ENCODE results near the gene SCLY.

SCLY gene

DNA sequence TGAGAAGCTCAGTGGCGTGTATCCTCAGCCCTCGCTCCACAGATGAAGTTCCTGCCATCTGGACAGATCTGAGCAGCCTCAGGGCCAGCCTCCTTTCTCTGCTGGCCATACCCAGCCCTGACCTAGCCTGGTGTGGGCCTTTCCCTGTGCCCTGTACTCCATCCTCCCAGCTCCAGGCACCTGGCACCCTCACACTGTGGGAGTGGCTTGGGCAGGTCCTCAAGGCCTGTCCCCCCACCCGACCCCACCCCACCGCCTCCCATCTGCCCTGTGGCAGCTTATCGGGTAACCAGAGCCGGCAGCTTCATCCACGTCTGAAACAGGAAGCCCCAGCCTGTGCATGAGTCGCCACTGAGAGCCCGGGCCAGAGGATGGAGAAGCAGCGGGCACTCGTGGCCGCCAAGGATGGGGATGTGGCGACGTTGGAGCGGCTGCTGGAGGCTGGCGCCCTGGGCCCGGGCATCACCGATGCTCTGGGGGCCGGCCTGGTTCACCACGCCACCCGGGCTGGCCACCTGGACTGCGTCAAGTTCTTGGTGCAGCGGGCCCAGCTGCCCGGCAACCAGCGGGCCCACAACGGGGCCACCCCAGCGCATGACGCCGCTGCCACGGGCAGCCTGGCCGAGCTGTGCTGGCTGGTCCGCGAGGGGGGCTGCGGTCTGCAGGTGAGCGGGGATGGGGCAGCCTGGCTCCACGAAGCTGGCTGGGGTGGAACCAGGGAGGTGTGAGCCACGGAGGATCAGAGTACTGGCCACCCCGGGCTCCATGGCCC is 39.4 kb downstream of the SCLY start, which contains the start of gene ESPNL:
Gene ESPNL, plus strand, starts transcription at position 292 of the 772 bp plus-strand sequence. Its CDS starts 80 bp downstream, at position 372.
- DNase-seq (ENCODE audit: insufficient read length, low spot score) (no peak), FAIRE-seq (no peak)
- TF ChIP-seq PAX5 (IDR thresholded peaks at IDR 0.05; ENCODE audit: insufficient read depth, low read length, severe bottlenecking) (no peak), POLR2A (IDR thresholded peaks at IDR 0.05; ENCODE audit: low read depth, low read length) (no peak), POLR2AphosphoS5 (IDR thresholded peaks at IDR 0.05; ENCODE audit: low read depth, low read length) (no peak), TAF1 (IDR thresholded peaks at IDR 0.05; ENCODE audit: low read depth, low read length) (no peak), SPI1 (IDR thresholded peaks at IDR 0.05; ENCODE audit: low read depth, low read length) (no peak)

DNA sequence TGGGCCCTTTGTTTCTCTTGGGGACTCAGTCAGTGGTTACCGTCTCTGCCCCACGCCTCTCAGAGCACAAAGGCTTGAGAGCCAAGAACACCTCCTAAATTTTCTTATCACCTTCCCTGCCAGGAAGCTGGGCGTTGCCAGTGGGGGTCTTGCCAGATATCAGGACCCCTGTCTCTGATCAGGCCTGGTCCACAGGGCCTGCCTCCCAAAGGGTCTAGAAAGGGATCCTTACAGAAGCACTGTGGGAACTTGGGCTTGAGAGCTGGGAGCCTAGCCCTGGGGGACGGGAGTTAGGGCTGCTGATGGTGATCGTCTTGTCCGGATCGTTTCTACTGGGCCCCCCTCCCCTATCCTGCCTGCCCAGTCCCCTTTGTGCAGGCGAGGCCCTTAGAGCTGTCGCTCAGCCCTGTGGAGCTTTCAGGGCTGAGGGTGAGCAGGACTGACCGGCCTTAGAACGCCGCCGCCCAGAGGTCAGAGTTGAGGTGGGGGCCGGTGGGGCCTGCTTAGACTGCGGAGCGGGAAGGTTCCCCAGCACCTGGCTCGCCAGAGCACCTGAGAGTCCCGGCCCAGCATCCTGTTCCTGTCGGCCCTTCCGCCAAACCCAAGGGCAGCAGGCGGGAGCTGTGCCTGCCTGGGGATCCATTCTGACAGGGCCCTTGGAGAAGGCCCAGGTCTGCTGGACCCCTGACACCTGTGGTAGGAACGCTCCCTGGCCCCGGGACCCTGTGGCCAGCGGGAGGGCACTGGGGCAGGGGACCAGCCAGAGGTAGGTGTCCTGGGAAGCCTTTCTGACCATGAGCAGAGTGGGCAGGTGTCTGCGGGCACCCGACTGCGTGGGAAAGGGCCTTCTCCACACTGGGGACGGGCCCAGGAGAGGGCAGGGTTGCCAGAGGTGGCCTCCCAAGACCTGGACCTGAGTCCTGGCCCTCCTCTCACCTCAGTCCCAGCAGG is 40.3 kb downstream of the SCLY start:
- TF ChIP-seq PAX5 (IDR thresholded peaks at IDR 0.05; ENCODE audit: insufficient read depth, low read length, severe bottlenecking) (no peak), POU2F2 (IDR thresholded peaks at IDR 0.05; ENCODE audit: low read depth, low read length) (no peak), SPI1 (IDR thresholded peaks at IDR 0.05; ENCODE audit: low read depth, low read length) (no peak), TAF1 (IDR thresholded peaks at IDR 0.05; ENCODE audit: low read depth, low read length) (no peak), POLR2A (IDR thresholded peaks at IDR 0.05; ENCODE audit: low read depth, low read length) (no peak), POLR2AphosphoS5 (IDR thresholded peaks at IDR 0.05; ENCODE audit: low read depth, low read length) (no peak)
- FAIRE-seq (no peak), DNase-seq (ENCODE audit: insufficient read length, low spot score) (no peak)

DNA sequence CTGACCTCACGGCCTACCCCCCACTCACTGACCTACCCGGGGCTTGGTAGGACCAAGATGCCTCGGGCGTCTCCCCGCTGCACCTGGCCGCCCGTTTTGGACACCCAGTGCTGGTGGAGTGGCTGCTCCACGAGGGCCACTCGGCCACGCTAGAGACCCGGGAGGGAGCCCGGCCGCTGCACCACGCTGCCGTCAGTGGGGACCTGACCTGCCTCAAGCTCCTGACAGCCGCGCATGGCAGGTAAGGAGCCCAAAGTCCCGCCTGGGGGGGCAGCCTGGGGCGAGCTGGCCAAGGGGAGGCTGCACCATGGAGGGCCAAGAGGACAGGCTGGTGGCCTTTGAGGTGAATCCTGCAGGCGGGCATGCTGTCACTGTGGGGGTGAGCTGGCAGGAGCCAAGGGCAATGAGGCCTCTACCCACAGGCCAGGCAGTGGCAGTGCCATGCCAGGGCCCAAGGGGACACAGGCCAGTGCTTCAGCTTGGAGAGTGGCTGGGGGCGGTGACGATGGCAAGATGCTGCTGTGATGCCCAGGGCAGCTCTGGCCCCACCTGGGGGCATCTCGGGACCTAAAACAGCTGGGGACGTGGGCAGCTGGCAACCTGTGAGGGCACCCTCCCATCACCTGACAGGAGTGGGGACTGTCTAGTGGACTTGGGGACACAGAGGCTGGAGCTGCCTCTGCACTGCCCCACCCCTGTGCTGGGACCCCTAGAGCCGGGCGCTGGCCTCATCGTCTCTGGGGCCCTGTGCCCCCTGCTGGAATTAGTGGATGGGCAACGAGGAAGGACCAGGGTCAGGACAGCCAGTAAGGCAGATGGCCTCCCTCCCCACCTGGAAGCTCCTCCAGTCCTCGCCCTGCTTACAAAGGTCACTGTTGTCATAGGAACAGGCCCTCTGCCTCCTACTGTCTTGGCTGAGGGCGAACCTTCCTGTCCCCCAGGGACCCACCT is 41.4 kb downstream of the SCLY start:
- TF ChIP-seq POLR2AphosphoS5 (IDR thresholded peaks at IDR 0.05; ENCODE audit: low read depth, low read length) (no peak), TAF1 (IDR thresholded peaks at IDR 0.05; ENCODE audit: low read depth, low read length) (no peak), POLR2A (IDR thresholded peaks at IDR 0.05; ENCODE audit: low read depth, low read length) (no peak), POU2F2 (IDR thresholded peaks at IDR 0.05; ENCODE audit: low read depth, low read length) (no peak), PAX5 (IDR thresholded peaks at IDR 0.05; ENCODE audit: insufficient read depth, low read length, severe bottlenecking) (no peak), SPI1 (IDR thresholded peaks at IDR 0.05; ENCODE audit: low read depth, low read length) (no peak)
- no peak for FAIRE-seq
- no peak for DNase-seq (ENCODE audit: insufficient read length, low spot score)

DNA sequence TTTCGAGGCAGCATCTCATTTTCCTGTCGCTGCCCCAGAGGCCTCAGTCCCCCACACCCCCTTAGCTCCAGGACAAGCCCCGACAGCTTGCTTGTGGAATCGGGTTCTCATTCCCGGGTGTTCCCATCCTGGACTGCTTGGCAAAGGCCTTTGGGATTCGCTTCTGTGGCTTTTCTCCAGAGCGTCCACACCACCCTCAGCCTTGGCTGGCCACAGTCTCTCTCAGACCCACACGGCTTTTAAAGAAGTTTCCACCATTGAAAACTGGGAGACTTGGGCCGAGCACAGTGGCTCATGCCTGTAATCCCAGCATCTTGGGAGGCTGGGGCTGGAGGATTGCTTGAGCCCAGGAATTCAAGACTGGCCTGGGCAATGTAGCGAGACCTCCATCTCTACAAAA is 42.1 kb downstream of the SCLY start:
- TF ChIP-seq SPI1 (IDR thresholded peaks at IDR 0.05; ENCODE audit: low read depth, low read length) (no peak), POU2F2 (IDR thresholded peaks at IDR 0.05; ENCODE audit: low read depth, low read length) (no peak), PAX5 (IDR thresholded peaks at IDR 0.05; ENCODE audit: insufficient read depth, low read length, severe bottlenecking) (no peak), POLR2A (IDR thresholded peaks at IDR 0.05; ENCODE audit: low read depth, low read length) (no peak), POLR2AphosphoS5 (IDR thresholded peaks at IDR 0.05; ENCODE audit: low read depth, low read length) (no peak), TAF1 (IDR thresholded peaks at IDR 0.05; ENCODE audit: low read depth, low read length) (no peak)
- DNase-seq (ENCODE audit: insufficient read length, low spot score): no peak
- FAIRE-seq: no peak

DNA sequence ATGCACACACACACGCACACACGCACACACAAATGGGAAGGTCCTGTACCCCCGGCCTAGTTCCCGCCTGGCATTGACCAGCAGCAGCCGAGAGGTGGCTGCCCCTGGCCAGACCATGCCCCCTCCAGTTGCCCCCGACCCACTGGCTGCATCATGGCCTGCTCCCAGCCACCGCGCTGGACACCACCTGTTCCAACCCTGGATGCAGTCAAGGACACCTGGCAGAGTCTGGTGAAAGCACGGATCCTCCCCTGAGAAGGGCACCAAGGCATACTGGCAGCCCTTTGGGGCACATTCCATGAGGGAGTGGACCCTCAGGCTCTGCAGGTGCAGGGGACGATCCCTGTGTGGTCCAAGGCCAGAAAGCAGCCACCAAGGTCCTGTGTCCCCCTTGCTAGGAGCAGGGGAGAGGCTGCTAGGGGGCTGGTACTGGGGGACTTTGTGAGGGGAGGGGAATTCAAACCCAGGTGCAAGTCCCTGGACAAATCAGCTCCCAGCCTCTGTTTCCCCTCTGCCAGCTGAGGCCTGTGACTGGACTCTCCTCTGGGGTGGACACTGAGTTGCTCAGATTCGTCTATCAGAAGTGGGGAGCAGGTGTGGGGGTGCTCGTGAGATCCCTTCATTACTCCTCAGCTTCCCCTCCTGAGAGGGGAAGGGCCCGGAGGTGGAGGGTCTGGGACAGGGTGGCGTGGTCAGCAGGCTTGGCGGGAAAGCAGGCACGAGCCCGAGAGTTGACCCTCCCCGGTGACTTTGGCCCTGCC is 42.8 kb downstream of the SCLY start:
- TF ChIP-seq POU2F2 (IDR thresholded peaks at IDR 0.05; ENCODE audit: low read depth, low read length) (no peak), POLR2A (IDR thresholded peaks at IDR 0.05; ENCODE audit: low read depth, low read length) (no peak), PAX5 (IDR thresholded peaks at IDR 0.05; ENCODE audit: insufficient read depth, low read length, severe bottlenecking) (no peak), SPI1 (IDR thresholded peaks at IDR 0.05; ENCODE audit: low read depth, low read length) (no peak), TAF1 (IDR thresholded peaks at IDR 0.05; ENCODE audit: low read depth, low read length) (no peak), POLR2AphosphoS5 (IDR thresholded peaks at IDR 0.05; ENCODE audit: low read depth, low read length) (no peak)
- FAIRE-seq: no peak

DNA sequence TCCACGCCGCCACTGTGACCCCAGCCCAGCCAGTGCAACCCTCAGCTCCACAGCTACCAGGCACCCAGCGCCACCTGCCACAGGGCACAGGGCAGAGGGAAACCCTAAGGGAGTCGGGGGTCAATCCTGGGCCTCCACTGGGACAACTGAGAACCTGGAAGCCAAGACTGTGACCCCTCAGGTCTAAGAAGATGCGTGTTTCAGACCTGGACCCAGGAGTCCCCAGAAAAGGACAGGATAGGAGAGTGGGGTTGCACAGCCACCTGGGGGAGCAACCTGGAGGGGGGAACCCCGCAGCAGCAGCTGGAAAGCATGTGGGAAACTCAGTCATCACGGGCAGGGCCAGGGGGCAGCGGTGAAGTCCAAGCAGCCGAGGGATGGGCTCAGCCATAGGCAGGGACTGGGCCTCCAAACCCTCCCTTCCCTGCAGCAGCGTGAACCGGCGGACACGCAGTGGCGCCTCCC is 43.5 kb downstream of the SCLY start:
- FAIRE-seq: no peak
- DNase-seq (ENCODE audit: insufficient read length, low spot score): no peak
- TF ChIP-seq PAX5 (IDR thresholded peaks at IDR 0.05; ENCODE audit: insufficient read depth, low read length, severe bottlenecking) (no peak), POLR2AphosphoS5 (IDR thresholded peaks at IDR 0.05; ENCODE audit: low read depth, low read length) (no peak), POU2F2 (IDR thresholded peaks at IDR 0.05; ENCODE audit: low read depth, low read length) (no peak), SPI1 (IDR thresholded peaks at IDR 0.05; ENCODE audit: low read depth, low read length) (no peak)

More for the DNA sequence above, 42.8 kb downstream of the SCLY start:
- no peak for DNase-seq (ENCODE audit: insufficient read length, low spot score)

DNA sequence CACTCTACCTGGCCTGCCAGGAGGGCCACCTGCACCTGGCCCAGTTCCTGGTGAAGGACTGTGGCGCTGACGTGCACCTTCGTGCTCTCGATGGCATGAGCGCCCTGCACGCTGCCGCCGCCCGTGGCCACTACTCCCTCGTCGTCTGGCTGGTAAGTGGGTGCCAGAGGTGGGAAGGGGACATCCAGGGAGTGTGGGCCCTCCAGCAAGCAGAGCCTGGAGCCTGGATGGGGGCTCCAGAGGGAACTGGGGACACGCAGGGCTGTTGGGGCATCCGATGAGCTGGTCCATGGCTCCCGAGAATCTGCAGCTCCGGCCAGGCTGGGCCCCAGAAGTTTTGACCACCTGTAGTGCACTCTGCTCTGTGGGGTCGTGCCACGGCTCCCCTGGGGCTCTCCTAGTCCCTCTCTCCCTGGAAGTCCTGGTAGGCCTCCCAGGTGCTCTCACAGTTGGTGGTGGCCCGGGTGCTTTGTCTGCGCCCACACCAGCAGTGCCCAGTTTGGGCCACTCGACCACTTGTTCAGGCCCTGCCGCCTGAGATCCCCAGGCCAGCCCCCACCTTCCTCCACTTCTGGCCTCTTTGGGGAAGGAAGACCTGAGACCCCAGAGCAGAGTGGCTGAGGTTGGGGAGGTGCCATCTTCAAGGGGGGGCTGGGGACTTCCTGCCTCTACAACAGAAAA is 44.0 kb downstream of the SCLY start:
- DNase-seq (ENCODE audit: insufficient read length, low spot score): no peak
- FAIRE-seq: no peak
- no peak for TF ChIP-seq PAX5 (IDR thresholded peaks at IDR 0.05; ENCODE audit: insufficient read depth, low read length, severe bottlenecking)
- no peak for TF ChIP-seq POLR2AphosphoS5 (IDR thresholded peaks at IDR 0.05; ENCODE audit: low read depth, low read length)
- TF ChIP-seq SPI1 (IDR thresholded peaks at IDR 0.05; ENCODE audit: low read depth, low read length): no peak
- TF ChIP-seq POU2F2 (IDR thresholded peaks at IDR 0.05; ENCODE audit: low read depth, low read length): no peak
- no peak for TF ChIP-seq TAF1 (IDR thresholded peaks at IDR 0.05; ENCODE audit: low read depth, low read length)
- no peak for TF ChIP-seq POLR2A (IDR thresholded peaks at IDR 0.05; ENCODE audit: low read depth, low read length)
